A549 (cell line): ENCODE data around the gene NTNG1.

Source experiments
- CHD2 ChIP-seq: fragments of 150-350 bp; IDR thresholded peaks from 2 replicates; pipeline ENCODE4 v1.6.1; 2014; ENCODE audit warnings: low read length; ENCODE audit not compliant: partially characterized antibody
- HOXA7 ChIP-seq: fragments of 250-450 bp; sonication (Bioruptor Pico); IDR thresholded peaks from 2 replicates; pipeline ENCODE4 v1.5.0; 2020; ENCODE audit warnings: mild to moderate bottlenecking, moderate library complexity
- KDM1A ChIP-seq: fragments of 200-600 bp; sonication (generic); IDR thresholded peaks from 2 replicates; pipeline ENCODE4 v1.6.1; 2016; ENCODE audit warnings: low read depth, mild to moderate bottlenecking
- POLR2A ChIP-seq: IDR thresholded peaks from 2 replicates; pipeline ENCODE4 v1.6.1; 2012; ENCODE audit warnings: mild to moderate bottlenecking, low read length
- POLR2AphosphoS2 ChIP-seq: conservative IDR thresholded peaks from 2 replicates; pipeline ENCODE4 v1.6.1; 2012; ENCODE audit warnings: low read length, improper control_type of control experiment, inconsistent platforms
- SMC3 ChIP-seq: fragments of >200 bp; sonication (Bioruptor Twin); formaldehyde crosslinking; IDR thresholded peaks from 3 replicates; pipeline ENCODE4 v1.6.1; 2018; ENCODE audit warnings: inconsistent platforms
- SREBF2 ChIP-seq: fragments of 450-650 bp; IDR thresholded peaks from 2 replicates; pipeline ENCODE4 v1.6.1; 2014; ENCODE audit warnings: mild to moderate bottlenecking, moderate library complexity
- TF ChIP-seq, protein P1 (sequence below): fragments of >200 bp; sonication (Bioruptor Twin); formaldehyde crosslinking; IDR thresholded peaks from 3 replicates; pipeline ENCODE4 v1.5.1; 2016
- TF ChIP-seq, protein P2 (sequence below): IDR thresholded peaks from 2 replicates; pipeline ENCODE4 v1.6.1; 2012
- TF ChIP-seq, protein P3 (sequence below): fragments of 200-600 bp; sonication (generic); IDR thresholded peaks from 2 replicates; pipeline ENCODE4 v1.6.1; 2016; ENCODE audit warnings: antibody characterized with exemption, mild to moderate bottlenecking, moderate library complexity

DNA sequence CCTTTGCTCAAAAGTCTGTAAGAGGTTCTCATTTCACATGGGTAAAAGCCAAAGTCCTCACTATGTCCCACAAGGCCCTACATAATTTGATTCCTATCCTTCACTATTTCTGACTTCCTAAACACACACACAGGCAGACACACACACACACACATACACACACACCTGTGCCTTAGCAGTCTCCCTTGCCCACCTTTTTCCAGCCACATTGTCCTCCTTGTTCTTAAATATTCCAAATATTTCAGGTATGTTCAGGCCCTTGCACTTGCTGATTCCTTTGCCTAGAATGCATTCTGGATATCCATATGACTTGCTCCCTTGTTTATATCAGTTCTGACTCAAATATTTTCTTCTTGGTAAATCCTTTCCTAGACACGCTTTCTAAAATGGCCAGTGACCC lies 54.6 kb downstream of the NTNG1 start:
- TF ChIP-seq, protein P1, sequence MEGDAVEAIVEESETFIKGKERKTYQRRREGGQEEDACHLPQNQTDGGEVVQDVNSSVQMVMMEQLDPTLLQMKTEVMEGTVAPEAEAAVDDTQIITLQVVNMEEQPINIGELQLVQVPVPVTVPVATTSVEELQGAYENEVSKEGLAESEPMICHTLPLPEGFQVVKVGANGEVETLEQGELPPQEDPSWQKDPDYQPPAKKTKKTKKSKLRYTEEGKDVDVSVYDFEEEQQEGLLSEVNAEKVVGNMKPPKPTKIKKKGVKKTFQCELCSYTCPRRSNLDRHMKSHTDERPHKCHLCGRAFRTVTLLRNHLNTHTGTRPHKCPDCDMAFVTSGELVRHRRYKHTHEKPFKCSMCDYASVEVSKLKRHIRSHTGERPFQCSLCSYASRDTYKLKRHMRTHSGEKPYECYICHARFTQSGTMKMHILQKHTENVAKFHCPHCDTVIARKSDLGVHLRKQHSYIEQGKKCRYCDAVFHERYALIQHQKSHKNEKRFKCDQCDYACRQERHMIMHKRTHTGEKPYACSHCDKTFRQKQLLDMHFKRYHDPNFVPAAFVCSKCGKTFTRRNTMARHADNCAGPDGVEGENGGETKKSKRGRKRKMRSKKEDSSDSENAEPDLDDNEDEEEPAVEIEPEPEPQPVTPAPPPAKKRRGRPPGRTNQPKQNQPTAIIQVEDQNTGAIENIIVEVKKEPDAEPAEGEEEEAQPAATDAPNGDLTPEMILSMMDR, result no peak
- no peak for TF ChIP-seq HOXA7 (CRISPR knock-in tag)
- TF ChIP-seq SREBF2, result no peak
- TF ChIP-seq, protein P2, sequence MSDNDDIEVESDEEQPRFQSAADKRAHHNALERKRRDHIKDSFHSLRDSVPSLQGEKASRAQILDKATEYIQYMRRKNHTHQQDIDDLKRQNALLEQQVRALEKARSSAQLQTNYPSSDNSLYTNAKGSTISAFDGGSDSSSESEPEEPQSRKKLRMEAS, result no peak
- TF ChIP-seq POLR2AphosphoS2, result no peak
- no peak for TF ChIP-seq SMC3
- TF ChIP-seq, protein P3, sequence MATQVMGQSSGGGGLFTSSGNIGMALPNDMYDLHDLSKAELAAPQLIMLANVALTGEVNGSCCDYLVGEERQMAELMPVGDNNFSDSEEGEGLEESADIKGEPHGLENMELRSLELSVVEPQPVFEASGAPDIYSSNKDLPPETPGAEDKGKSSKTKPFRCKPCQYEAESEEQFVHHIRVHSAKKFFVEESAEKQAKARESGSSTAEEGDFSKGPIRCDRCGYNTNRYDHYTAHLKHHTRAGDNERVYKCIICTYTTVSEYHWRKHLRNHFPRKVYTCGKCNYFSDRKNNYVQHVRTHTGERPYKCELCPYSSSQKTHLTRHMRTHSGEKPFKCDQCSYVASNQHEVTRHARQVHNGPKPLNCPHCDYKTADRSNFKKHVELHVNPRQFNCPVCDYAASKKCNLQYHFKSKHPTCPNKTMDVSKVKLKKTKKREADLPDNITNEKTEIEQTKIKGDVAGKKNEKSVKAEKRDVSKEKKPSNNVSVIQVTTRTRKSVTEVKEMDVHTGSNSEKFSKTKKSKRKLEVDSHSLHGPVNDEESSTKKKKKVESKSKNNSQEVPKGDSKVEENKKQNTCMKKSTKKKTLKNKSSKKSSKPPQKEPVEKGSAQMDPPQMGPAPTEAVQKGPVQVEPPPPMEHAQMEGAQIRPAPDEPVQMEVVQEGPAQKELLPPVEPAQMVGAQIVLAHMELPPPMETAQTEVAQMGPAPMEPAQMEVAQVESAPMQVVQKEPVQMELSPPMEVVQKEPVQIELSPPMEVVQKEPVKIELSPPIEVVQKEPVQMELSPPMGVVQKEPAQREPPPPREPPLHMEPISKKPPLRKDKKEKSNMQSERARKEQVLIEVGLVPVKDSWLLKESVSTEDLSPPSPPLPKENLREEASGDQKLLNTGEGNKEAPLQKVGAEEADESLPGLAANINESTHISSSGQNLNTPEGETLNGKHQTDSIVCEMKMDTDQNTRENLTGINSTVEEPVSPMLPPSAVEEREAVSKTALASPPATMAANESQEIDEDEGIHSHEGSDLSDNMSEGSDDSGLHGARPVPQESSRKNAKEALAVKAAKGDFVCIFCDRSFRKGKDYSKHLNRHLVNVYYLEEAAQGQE, result no peak
- TF ChIP-seq KDM1A, result no peak
- no peak for TF ChIP-seq CHD2
- no peak for TF ChIP-seq POLR2A
